ENCODE results near the gene PSMD4. TPM values are rescaled to one million over a fixed set of nuclear protein-coding genes. Genes with fewer than 3 reads are reported as not detected.

PSMD4 gene
- total and polyA plus RNA-seq, 2 donors (not counting 1 experiment from before 2014, with no cell fraction given): 136 to 142 TPM

- Histone ChIP-seq H3K9me3 (ENCODE audit: control extremely low read depth in 1 of 3, control insufficient read depth in 2 of 3, insufficient read depth in 1 of 3, low read length in 2 of 3) (no peaks in the 10 kb centered on the region), H2AFZ (ENCODE audit: insufficient read depth, low read depth, low read length, poor library complexity, severe bottlenecking) (peak overlapping the region; percentile 76), H3K79me2 (ENCODE audit: control insufficient read depth, insufficient read depth, low read length) (peaks cover 41% of the 10 kb centered on the region), H3K9ac (ENCODE audit: low read length) (peak overlapping the region; percentile 92), H3K27ac (ENCODE audit: low read length in 2 of 2) (peak overlapping the region; percentile 95 to 96), H3K4me3 (ENCODE audit: control extremely low read depth in 1 of 5, extremely low read depth in 1 of 5, insufficient read depth in 1 of 5, low read depth in 2 of 5, low read length in 4 of 5) (peak overlapping the region; percentile 91 to 100 (median 97)), H3K4me1 (ENCODE audit: control insufficient read depth in 2 of 2, insufficient read depth in 2 of 2, low read length in 2 of 2) (peaks cover 32 to 46% of the 10 kb centered on the region in 2 donors), H3K36me3 (replicated peaks in 1 of 2; ENCODE audit: control extremely low read depth in 1 of 2, control insufficient read depth in 1 of 2, extremely low read depth in 1 of 2, insufficient read depth in 2 of 2, low read length in 1 of 2) (peaks cover 1 to 9% of the 10 kb centered on the region in 2 experiments), H3K4me2 (replicated peaks; ENCODE audit: low read depth, low read length, poor library complexity, severe bottlenecking) (peak overlapping the region; percentile 90), H3K27me3 (replicated peaks in 1 of 4; ENCODE audit: control extremely low read depth in 1 of 4, control insufficient read depth in 3 of 4, insufficient read depth in 4 of 4, low read length in 3 of 4) (no peaks in the 10 kb centered on the region), H4K20me1 (ENCODE audit: control insufficient read depth, insufficient read depth, low read length, poor library complexity, severe bottlenecking) (peaks cover 22% of the 10 kb centered on the region)
- Mint-ChIP-seq H3K4me1 (peaks cover 51% of the 10 kb centered on the region), H3K4me3 (peak overlapping the region; percentile 98), H3K27me3 (no peaks in the 10 kb centered on the region), H3K9me3 (ENCODE audit: insufficient read depth) (no peaks in the 10 kb centered on the region), H3K27ac (peak overlapping the region; percentile 96)
- DNase-seq: peak; percentile 95
- intact Hi-C loops (cut with micrococcal nuclease): loop anchor here (1.0 to 5.0 kb wide), 5 partner anchors 27 to 556 kb away; partner anchors contain the start of genes ARNT, C2CD4D, CDC42SE1 and PI4KB
- POLR2A ChIA-PET: interaction anchor here (0.5 to 1.2 kb wide), 12 partner anchors 15 to 1394 kb away, joined by 3 to 7 read pairs (median 4); partner anchors contain the start of genes PI4KB, PSMB4, PSMD4 and RFX5
- ATAC-seq (ENCODE audit: low read depth): peak; percentile 25
- CTCF ChIA-PET: interaction anchor here (1.1 to 2.4 kb wide), 8 partner anchors 20 to 85 kb away, joined by 3 to 14 read pairs (median 6); partner anchors contain the start of genes PI4KB and PSMD4
- TF ChIP-seq EZH2 (IDR thresholded peaks at IDR 0.05; ENCODE audit: borderline replicate concordance, insufficient read depth, low read depth, low read length, poor library complexity, severe bottlenecking): no peak
- TF ChIP-seq CTCF (IDR thresholded peaks at IDR 0.05): no peak
- WGBS (ENCODE audit: insufficient coverage): under 1% methylated on average over 43 of the region's 48 CpGs
Measured at GRCh38 chr1:151281225-151281968, 26.9 kb downstream of the PSMD4 start.

Data from B cell (primary cell).